Hindlimb muscle (tissue), 1 donor: ENCODE measurements around the gene PRAF2. TPM values are rescaled to one million over a fixed set of nuclear protein-coding genes. Genes with fewer than 3 reads are reported as not detected.

Experiments used
- DNase-seq: peaks from one replicate; pipeline ENCODE4 v3.0.0-alpha.2; 2013
- polyA plus RNA-seq: library from polyadenylated mRNA; unstranded; fragments of 120-200 nt; gene quantifications from one replicate; pipeline ENCODE4 v1.2.1, GENCODE V29; 2013; ENCODE audit not compliant: insufficient read length

The PRAF2 gene
- polyA plus RNA-seq, 1 donor = 20.3 TPM

DNA sequence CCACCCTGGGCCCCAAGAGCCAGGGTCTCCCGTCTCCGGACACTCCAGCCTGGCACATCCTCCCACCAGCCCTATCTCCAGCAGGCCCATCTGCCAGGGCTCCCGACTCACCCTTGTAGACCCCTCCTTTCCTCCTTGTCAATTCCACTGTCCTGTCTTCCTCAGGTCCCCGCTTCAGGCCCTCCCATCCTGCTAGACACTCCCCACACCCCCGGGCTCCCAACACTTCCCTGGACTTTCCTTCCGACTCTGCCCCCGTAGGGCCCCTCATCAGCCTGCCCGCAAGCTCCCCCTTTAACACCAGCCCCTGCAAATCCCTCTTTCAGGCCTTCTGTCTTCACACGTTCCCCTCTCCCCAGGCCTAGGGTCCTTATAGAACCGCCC is 1.1 kb downstream of the PRAF2 start:
- DNase-seq = no peak

DNA sequence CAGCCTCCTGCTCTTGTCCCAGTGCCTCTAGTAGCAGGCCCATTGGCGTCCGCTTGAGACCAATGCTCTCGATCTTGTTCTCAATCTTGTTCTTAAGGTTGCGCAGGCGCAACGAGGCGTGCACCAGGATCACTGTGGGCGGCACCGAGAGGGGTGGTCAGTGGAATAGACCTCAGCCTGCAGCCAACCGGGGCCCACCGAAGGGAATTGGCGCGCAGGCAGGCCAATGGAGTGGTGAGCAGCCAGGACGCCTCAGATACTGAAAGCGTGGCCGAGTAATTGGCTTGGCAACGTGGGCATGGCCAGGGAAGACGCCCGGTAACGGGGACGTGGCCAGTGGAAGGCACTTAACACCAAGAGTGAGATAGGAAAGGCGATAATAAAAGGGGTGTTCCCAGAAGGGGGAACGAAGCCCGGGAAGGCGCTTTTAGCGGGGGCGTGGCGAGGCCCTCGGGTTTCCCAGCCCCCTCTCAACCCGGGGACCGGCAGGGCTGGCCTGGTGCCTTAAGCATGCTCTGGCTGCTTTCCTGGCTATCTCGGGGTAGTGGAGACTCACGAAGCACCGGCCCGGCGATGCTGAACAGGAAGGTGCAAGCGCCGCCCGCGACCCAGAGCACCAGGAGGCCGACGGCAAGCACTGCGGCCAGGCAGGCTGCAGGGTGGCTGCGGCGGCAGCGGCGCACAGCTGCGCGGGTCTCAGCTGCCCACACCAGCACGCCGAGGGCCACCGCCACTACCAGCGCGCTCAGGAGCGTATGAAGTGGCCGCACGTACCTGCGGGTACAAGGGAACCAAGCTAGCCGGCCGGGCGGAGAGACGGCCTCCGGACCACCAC is 1.7 kb downstream of the PRAF2 start:
- DNase-seq = peak; percentile 81

DNA sequence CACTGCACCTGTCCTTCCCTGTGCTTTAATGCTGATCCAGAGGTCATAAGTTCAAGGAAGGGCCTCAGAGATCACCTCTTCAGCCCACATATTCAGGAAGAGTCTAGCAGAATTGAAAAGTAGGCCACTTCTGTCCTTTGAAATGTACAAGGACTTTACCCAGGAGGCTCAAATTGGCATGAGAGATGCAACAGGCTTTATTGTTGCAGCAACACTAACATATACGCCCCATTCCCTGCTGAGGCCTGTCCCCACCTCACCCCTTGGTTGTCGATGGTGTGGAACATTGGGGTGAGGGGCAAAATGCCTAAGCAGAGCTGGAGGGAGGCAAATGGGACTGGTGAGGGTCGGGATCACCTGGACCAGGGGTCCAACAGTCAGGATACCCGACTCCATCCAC is 2.8 kb downstream of the PRAF2 start:
- no peak for DNase-seq

DNA sequence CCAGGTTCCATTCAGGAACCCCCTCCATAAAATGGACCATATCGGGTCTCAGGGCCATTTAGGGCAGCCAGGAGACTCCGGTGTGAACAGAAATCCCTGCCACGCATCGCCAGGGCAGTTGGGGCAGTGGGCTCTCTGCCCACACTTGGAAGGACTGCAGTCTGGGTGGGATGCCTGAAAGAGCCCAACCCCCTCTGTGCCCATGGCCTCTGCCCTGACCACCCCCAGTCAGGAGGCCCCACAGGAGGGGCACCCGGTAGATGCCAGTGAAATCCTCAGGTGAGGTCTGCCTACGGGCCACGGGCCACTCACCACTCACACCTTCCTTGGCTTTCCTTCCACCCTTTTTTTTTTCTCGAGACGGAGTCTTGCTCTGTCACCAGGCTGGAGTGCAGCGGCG is 4.8 kb downstream of the PRAF2 start:
- no peak for DNase-seq

DNA sequence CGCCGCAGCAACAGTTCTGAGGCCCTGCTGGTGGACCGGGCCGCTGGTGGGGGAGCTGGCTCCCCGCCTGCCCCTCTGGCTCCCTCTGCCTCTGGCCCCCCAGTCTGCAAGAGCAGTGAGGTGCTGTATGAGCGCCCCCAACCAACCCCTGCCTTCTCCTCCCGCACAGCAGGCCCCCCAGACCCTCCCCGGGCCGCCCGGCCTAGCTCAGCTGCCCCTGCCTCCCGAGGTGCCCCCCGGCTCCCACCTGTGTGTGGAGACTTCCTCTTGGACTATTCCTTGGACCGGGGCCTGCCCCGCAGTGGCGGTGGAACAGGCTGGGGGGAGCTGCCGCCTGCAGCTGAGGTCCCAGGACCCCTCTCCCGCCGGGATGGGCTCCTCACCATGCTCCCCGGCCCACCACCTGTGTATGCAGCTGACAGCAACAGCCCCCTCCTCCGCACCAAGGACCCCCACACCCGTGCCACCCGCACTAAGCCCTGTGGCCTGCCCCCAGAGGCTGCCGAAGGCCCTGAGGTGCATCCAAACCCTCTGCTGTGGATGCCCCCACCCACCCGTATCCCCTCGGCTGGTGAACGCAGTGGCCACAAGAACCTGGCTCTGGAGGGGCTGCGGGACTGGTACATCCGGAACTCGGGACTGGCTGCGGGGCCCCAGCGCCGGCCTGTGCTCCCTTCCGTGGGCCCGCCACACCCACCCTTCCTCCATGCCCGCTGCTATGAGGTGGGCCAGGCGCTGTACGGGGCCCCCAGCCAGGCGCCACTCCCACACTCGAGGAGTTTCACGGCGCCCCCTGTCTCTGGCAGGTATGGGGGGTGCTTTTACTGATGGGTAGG is 6.3 kb downstream of the PRAF2 start:
- DNase-seq = no peak

DNA sequence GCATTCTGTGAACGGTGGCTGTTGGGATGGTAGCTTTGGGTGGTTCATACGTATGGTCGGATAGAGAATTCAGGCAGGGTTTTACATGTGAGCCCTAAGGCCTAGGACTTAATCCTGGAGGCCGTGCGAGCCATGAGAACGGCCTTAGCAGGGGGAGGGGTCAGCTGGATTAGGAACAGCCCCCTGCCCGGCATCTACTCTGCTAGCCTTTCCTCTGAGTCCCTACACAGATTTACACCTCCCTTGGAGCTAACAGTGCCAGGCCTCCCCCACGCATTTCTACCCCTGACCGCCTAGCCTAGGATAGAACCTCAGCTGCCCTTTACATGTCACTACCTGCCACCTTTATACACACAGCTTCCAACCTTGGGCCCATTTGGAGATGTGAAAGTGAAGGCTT is 7.1 kb downstream of the PRAF2 start:
- no peak for DNase-seq

DNA sequence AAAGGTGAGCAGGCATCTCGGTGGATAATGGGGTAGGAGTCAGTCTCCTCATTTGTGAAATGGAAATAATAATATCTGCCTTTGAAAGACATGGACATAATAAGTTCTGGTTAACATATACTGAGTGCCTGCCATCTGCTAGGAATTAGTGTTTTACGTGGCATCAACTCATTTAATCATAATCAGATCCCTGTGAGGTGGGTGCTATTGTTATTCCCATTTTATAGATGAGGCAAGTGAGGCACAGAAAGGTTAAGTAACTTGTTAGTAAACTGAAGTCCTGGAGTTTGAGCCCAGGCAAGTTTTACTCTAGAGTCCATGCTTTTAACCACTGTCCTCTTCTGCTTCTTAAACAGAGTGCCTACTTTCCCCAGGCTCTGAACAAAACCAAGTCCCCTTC is 7.5 kb downstream of the PRAF2 start:
- DNase-seq = no peak

DNA sequence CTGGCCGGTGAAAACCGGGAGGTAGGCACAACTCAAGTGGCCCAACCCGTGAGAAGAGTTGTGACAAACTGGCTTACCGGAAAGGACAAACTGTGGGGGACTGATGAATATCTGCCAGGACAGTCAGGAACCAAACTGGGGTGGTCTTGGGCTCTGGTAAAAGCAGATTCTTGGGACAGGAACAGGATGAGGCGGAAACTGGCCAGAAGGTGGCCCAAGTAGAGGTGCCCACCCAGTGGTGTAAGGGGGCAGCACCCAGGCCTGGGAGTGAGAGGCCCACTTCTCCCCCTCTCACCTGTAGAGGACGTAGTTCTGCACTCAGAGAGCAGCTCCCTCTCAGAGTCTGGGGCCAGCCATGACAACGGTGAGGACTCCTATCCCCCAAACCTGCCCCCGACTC is 9.1 kb downstream of the PRAF2 start:
- DNase-seq = no peak

DNA sequence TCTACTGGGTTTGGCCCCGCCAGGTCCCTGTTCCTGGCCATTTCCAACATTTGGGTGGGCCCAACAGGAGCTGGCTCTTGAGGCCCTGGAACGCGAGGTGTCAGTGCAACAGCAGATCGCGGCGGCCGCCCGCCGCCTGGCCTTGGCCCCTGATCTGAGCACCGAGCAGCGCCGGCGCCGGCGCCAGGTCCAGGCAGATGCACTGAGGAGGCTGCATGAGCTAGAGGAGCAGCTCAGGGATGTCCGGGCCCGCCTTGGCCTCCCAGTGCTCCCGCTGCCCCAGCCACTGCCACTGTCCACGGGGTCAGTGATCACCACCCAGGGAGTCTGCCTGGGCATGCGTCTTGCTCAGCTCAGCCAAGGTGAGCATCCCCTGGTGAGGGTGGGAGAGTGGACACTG is 9.5 kb downstream of the PRAF2 start:
- no peak for DNase-seq

DNA sequence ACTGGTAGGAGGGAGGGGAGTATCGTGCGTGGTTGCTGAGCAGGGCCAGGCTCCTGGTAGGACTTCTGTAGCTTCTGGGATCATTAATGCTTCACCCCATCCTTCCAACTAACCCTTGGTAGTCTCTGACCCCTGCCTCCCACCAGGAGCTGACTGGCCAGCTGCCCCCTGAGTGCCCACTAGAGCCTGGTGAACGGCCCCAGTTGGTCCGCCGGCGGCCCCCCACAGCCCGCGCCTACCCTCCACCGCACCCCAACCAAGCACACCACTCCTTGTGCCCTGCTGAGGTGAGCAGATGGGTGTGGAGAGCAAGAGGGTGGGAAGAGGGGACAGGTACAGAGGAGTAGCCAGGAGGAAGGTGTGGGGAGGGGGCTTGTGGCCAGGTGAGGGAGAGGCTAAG is 10.1 kb downstream of the PRAF2 start:
- no peak for DNase-seq

DNA sequence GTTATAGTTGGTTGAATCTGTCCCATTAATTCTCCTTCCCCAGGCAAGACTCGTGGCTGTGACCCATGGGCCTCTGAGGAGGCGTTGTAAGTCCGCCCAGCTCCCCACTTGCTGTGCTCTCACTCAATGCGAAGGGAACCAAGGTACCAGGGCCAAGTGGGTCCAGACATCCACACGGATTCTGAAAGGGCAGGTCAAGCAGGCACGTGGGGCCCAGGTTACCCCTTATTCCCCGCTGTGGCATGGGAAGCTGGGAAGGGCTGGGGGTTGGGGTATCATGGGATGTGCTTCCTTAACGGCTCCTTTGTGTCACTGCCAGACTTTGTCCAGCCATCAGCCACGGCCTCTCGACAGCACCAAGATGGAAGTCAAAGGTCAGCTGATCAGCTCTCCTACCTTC is 11.9 kb downstream of the PRAF2 start:
- no peak for DNase-seq

DNA sequence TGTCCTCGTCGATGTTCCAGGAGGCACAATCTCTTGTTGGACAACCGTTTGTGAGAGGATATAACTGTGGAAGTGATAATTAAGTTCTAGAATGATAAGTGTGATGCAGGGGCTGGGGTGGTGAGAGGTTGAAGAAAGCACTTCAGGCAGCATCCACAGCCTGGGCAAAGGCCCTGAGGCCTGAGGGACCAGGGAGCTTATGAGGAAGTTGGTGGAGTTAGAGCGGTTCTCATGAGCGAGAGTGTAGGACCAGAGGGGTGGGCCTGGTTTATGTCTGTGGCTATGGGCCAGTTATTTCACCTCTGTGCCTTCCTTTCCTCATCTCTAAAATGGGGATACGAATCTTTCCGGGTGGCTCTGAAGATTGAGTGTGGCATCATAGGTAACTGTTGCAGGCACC is 12.3 kb downstream of the PRAF2 start:
- no peak for DNase-seq

DNA sequence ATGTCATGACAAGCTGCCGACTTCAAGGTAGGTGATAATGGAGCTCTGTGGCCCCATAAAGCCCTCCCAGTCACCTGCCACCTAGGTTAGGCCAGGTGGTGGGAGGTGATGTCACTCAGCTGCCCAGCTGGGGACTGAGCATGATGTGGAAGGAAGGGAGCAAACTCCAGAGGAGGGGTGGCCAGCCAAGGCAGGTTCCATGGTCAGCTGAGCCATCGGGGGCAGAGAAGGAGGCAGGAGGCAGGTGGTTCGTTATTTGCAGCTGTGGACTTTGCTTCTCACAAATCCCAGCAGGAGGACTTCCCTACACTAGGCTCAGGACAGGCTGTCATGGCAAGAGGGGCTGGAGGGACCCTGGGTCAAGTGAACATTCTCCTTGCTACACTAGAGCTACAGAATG is 12.9 kb downstream of the PRAF2 start:
- DNase-seq = no peak

DNA sequence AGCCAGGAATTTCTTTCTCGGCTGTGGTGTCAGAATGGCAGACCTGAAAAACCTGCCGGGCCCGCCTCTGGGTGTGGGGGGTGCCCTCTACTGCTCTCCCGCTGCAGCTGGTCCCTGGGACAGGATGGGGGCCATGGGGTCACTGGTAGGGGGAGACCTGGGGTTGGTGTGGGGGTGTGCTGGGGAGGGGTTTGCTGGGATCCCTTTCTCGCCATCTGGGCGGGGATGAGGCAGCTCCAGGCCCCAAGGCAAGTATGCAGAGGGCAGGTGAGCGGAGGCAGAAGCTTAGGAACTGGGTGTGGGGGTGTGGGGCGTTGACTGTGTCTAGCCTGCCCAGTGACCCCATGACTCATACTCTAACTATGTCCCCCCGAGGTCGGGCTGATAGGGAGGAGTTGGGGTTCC is 14.1 kb downstream of the PRAF2 start:
- no peak for DNase-seq

DNA sequence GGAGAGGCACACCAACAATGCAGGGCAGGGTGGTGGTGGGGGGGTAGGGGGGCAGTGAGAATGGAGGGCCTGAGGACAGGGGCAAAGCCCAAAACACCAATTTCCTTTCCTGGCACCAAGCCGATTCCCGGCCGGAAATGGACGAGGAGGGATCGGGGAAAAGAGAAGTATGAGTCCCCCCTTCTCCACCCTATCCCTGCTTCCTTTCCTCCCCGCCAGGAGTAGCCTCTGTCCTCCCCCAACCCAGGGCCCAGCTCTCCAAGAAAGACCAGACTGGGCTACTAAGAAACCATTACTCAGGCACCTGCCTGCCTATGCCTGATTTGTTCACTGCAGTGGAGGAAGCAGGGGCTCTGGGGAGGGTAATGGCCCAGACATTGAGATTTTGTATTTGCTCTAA is 14.6 kb downstream of the PRAF2 start:
- DNase-seq = no peak

DNA sequence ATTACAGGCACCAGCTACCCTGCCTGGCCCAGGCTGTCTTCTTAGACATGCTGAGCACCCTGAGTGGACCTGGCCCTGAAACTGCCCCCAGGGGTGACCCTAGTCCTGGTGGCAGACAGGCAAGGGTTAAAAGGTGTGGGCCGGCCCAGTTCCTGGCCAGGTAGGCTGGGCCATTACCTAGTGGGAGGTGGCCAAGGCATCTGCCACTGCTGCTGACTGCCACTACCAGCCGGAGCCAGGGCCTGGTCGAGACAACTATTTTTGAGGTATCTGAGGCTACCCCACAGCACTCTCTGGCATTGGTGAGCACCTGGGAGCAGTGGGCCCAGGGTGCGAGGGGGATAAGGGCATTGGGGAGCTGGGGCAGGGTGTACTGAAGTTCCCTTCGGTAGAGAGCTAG is 15.0 kb downstream of the PRAF2 start, which contains the start of gene CCDC120:
TSS of gene CCDC120 (plus strand) at position 206 of the 400 bp plus-strand sequence. CDS start 3,043 bp downstream, outside the sequence.
- no peak for DNase-seq

DNA sequence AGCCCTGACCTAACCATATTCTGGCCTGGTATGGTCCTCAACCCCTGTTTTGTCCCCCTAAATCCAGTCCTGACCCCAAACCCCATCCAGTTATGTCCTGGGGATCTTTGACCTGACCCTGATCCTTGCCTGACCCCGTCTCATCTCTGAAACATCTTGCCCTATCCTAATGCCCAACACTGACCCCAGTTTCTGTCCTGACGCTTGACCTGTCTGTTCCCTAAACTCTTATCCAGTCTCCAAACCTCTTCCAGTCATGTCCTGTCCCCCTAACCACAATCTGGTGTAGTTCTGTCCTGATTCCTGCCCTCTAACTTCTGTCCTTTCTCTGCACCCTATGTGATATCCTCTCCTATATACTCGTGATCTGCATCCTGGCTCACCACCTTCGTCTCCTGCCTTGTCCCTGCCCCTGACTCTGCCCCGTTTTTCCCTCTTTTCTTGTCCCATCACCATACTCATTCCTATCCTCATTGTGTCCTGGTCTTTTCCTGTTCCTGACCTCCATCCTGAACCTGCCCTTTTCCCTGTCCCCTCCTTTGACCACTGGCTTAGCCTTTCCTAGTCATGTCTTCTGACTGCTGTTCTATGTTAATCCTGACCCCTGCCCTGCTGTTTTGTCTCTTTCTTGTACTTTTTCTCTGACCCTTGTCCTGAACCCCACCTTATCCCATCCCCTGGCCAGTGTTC is 19.6 kb downstream of the PRAF2 start:
- no peak for DNase-seq

DNA sequence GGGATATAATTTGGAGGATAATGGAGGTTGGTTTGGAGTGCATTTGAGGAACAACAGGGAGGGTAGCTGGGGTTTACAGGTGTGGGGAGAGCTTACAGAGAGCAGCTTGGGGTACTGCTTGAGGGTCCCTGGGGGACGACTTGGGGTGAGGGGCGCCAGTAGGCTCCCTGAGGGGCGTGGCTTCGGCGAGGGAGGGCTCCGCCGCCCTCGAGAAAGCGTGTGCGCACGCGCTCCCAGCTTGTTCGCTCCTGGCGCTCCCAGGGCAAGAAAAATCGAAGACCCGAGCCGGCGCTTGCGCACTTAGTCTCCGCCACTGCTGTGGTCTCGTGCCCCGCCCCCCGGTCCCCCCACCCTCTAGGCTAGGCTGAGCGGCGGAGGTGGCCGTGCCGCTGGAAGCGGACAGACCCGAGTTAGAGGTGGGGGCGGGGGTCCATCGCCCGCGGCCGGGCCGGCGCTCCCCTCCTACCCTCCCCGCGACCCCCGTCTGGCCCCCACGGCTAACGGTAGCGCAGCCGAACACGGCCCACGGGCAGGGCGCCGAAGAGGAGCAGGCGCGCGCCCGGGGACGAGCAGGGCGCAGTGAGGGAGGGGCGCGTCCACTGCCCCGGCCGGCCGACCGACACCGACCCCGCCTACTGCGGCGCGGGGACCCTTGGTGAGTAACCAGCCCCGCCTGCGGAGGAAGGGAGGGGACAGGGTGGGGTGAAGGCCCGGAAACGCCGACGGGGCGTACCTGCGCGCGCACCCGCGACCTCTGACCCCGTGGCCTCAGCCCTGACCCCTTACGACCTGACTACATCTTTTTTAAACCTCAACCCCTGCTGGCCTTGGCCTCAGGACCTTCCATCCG is 20.4 kb downstream of the PRAF2 start:
- DNase-seq = peak; percentile 64

DNA sequence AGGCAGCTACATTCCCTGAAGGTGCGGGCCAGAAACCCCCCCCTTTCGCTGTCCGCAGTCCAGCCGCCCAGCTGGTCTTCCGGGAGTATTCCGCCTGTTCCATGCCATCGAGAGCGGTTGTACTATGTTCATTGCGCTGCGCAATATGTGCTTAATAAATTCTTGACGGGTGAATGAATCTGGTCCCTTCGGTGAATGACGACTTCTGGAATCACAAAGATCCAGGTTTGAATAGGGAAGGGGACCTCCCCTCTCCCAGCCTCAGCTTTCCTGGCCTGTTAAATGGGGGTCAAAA is 29.9 kb downstream of the PRAF2 start:
- no peak for DNase-seq

DNA sequence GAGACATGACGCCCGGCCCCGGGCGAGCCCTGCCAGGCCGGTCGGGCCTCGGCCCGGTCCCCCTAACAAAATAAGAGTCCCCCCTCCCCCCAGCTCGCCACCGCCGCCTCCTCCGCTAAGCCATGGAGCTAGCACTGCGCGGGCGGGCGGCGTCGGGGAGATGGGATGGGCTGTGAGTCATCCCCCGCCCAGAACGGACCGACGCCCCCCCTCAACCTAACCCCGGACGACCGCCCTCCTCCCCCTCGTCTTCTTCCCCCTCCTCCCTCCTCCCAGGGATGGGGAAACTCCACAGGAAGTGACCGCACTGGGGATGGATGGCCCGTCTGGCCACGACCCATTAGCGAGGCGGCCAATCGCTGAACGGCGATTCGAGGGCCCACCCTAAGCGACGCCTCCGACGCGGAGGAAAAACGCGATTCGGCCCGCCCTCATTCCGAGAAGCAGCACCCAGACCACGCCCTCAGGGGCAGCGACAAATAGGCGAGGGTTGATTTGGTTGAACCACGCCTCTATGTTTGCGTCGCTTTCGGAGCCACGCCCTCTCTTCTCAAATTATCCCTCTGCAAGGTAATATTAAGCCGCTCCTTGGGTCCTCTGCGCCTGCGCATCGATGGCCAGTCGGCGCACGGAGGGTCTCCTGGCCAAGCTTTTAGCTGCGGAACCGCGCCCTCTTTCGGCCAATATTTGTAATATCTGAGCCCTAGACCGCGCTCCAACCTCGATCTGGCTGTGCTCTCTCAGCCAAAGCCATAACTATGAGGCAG is 30.4 kb downstream of the PRAF2 start, which contains the start of gene TFE3:
TSS of gene TFE3 (minus strand) at position 138 of the 767 bp plus-strand sequence. CDS start at position 7, 131 bp downstream.
- DNase-seq = peak; percentile 97

DNA sequence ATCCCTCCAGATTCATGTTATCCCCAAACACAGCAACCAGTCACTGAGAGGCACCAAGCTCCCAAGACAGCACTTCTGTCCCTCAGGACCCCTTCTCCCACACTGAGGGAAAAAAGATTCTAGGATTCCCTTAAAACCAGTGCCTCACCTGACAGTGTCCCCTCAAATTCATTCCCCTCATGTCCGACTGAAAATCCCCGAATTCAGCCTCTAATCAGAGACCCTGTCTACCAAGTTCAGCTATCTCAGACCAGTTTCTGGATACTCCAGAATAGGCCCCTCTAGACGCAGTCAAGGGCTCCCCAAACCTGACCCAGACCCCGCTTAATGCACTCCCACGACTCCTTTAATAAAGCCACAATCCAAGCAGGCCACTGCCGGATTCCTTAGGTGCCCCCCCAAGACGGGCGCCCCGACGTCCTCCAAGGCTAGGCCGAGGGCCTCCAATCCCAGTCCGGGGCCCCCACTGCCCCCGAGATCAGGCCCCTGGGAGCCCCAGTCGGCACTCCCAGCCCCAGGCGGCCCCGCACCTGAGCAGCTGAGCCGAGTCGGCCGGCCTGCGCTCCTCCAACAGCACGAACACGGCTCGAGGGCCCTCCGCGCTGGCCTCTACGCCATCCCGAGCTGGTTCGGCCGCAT is 31.1 kb downstream of the PRAF2 start:
- no peak for DNase-seq
